KMS-11 (cell line): ENCODE data around the gene RFPL4AL1.

Experiments
- H2AFZ ChIP-seq: fragments of 200-600 bp; sonication (generic); 2 replicates; pipeline ENCODE4 v1.6.1; 2016; ENCODE audit warnings: antibody characterized with exemption, mixed run types, low read depth
- H3K27ac ChIP-seq: fragments of 200-600 bp; sonication (generic); 2 replicates; pipeline ENCODE4 v1.6.1; 2016; ENCODE audit warnings: mild to moderate bottlenecking, mixed run types
- H3K27me3 ChIP-seq: fragments of 200-600 bp; sonication (generic); 2 replicates; pipeline ENCODE4 v1.6.1; 2017; ENCODE audit warnings: mild to moderate bottlenecking, low read depth, mixed run types, moderate library complexity; ENCODE audit not compliant: insufficient read depth
- H3K36me3 ChIP-seq: fragments of 200-600 bp; sonication (generic); 2 replicates; pipeline ENCODE4 v1.6.1; 2017; ENCODE audit warnings: mild to moderate bottlenecking, mixed run types; ENCODE audit not compliant: insufficient read depth
- H3K4me1 ChIP-seq: fragments of 200-600 bp; sonication (generic); 2 replicates; pipeline ENCODE4 v1.6.1; 2016; ENCODE audit warnings: mild to moderate bottlenecking, low read depth, mixed run types; ENCODE audit not compliant: poor library complexity, severe bottlenecking
- H3K4me2 ChIP-seq: fragments of 200-600 bp; sonication (generic); 2 replicates; pipeline ENCODE4 v1.7.0; 2016; ENCODE audit warnings: mild to moderate bottlenecking, mixed run types
- H3K4me3 ChIP-seq: fragments of 200-600 bp; sonication (generic); IDR thresholded peaks from 2 replicates; pipeline ENCODE4 v1.6.1; 2017; ENCODE audit warnings: low read depth, low read length, mixed read lengths; ENCODE audit not compliant: insufficient read depth
- H3K79me2 ChIP-seq: fragments of 200-600 bp; sonication (generic); 2 replicates; pipeline ENCODE4 v1.6.1; 2016; ENCODE audit warnings: low read depth, mixed run types; ENCODE audit not compliant: insufficient read depth
- H3K9ac ChIP-seq: fragments of 200-600 bp; sonication (generic); 2 replicates; pipeline ENCODE4 v1.6.1; 2016; ENCODE audit warnings: mild to moderate bottlenecking, mixed run types
- H4K20me1 ChIP-seq: fragments of 200-600 bp; sonication (generic); 2 replicates; pipeline ENCODE4 v1.6.1; 2016; ENCODE audit warnings: mild to moderate bottlenecking, mixed run types; ENCODE audit not compliant: insufficient read depth
- TF ChIP-seq, protein P1 (sequence below): fragments of 200-600 bp; sonication (generic); conservative IDR thresholded peaks from 2 replicates; pipeline ENCODE4 v1.6.1; 2017; ENCODE audit warnings: low read depth, mild to moderate bottlenecking, antibody characterized with exemption, low read length, moderate library complexity, mixed read lengths

The RFPL4AL1 gene

DNA sequence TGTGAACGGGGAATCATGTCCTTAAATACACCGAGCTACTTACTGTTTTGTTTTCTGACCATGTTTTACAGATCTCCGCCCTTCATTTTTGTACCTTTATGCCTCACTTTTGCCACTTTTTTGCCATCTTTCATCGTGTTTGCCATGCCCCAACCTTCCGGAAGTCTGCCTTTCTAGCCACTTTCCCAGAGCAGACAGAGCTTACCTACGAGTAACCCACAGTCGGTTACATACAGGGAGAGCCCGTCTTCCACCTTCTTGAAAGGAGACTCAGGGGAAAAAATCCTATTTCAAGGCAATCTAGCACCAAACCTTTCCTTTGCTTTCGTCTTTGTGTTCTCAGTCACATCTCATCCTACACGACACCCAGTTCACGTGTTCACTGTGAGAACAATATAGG lies 26.1 kb downstream of the RFPL4AL1 start:
- H2AFZ ChIP-seq, result no peak overlapping the region
- H3K4me2 ChIP-seq, result no peak overlapping the region
- H3K9ac ChIP-seq, result no peak overlapping the region
- TF ChIP-seq, protein P1, sequence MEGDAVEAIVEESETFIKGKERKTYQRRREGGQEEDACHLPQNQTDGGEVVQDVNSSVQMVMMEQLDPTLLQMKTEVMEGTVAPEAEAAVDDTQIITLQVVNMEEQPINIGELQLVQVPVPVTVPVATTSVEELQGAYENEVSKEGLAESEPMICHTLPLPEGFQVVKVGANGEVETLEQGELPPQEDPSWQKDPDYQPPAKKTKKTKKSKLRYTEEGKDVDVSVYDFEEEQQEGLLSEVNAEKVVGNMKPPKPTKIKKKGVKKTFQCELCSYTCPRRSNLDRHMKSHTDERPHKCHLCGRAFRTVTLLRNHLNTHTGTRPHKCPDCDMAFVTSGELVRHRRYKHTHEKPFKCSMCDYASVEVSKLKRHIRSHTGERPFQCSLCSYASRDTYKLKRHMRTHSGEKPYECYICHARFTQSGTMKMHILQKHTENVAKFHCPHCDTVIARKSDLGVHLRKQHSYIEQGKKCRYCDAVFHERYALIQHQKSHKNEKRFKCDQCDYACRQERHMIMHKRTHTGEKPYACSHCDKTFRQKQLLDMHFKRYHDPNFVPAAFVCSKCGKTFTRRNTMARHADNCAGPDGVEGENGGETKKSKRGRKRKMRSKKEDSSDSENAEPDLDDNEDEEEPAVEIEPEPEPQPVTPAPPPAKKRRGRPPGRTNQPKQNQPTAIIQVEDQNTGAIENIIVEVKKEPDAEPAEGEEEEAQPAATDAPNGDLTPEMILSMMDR, result no peak
- no peaks in the 10 kb centered on the region for H3K4me1 ChIP-seq
- H3K79me2 ChIP-seq, result no peaks in the 10 kb centered on the region
- H4K20me1 ChIP-seq, result no peaks in the 10 kb centered on the region
- no peaks in the 10 kb centered on the region for H3K27me3 ChIP-seq
- no peaks in the 10 kb centered on the region for H3K36me3 ChIP-seq
- no peak overlapping the region for H3K4me3 ChIP-seq
- H3K27ac ChIP-seq, result no peak overlapping the region

- H3K79me2 ChIP-seq, result no peaks in the 10 kb centered on the region
- no peak overlapping the region for H2AFZ ChIP-seq
- H3K4me1 ChIP-seq, result peaks cover 3% of the 10 kb centered on the region
- no peak overlapping the region for H3K4me2 ChIP-seq
- no peak overlapping the region for H3K27ac ChIP-seq
- TF ChIP-seq, protein P1, result no peak
- no peaks in the 10 kb centered on the region for H3K36me3 ChIP-seq
- H4K20me1 ChIP-seq, result no peaks in the 10 kb centered on the region
- no peak overlapping the region for H3K9ac ChIP-seq
- no peaks in the 10 kb centered on the region for H3K27me3 ChIP-seq
- no peak overlapping the region for H3K4me3 ChIP-seq
Measured at GRCh38 chr19:55801416-55801815, 32.5 kb downstream of the RFPL4AL1 start.

DNA sequence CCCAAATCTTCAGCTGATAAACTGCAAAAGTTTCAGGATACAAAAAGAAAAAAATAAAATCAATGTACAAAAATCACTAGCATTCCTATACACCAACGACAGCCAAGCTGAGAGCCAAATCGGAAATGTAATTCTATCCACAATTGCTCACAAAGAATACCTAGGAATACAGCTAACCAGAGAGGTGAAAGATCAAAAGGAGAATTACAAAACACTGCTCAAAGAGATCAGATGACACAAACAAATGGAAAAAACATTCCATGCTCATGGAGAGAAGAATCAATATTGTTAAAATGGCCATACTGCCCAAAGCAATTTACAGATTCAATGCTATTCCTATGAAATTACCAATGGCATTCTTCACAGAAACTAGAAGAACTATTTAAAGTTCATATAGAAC lies 33.4 kb downstream of the RFPL4AL1 start:
- Histone ChIP-seq H3K4me2 (no peak overlapping the region), H4K20me1 (no peaks in the 10 kb centered on the region), H3K27me3 (no peaks in the 10 kb centered on the region), H3K4me3 (no peak overlapping the region), H3K9ac (no peak overlapping the region), H3K4me1 (peaks cover 3% of the 10 kb centered on the region), H3K79me2 (no peaks in the 10 kb centered on the region), H3K36me3 (no peaks in the 10 kb centered on the region), H3K27ac (no peak overlapping the region), H2AFZ (no peak overlapping the region)
- TF ChIP-seq, protein P1, result no peak

DNA sequence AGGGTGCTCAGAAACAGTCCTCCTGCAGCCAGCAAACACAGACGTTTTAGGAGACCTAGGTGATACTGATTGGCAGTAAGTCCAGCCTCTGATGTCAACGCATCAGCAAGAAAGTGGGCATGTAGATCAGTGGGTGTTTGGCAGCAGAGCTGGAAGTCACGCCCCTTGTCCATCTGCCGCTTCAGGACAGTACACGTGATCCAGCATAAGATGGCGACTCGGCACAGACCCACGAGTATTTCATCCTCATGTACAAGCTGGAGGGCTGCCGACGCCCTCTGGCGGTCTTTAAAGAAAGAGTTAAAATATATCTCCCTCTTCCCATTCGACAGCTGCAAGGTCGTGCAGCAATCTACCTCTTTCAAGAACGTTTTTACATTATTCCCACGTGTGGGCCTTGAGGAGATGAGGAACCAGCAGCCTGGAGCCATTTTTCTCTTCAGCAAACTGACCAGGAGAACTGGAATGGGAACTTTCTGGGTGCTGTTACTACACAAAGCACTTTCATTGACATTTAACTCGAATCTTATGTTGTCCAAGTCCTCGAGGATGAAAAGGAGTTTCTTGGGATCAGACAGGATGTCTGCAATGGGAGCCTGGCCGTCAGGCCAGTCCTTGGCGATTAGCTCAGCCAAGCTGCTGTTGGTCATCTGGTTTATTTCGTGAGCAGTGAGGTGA lies 40.6 kb downstream of the RFPL4AL1 start:
- Histone ChIP-seq H3K27me3 (no peaks in the 10 kb centered on the region), H3K4me3 (no peak overlapping the region), H2AFZ (no peak overlapping the region), H3K36me3 (no peaks in the 10 kb centered on the region), H4K20me1 (no peaks in the 10 kb centered on the region), H3K9ac (no peak overlapping the region), H3K27ac (no peak overlapping the region), H3K4me2 (no peak overlapping the region), H3K79me2 (no peaks in the 10 kb centered on the region), H3K4me1 (no peaks in the 10 kb centered on the region)
- TF ChIP-seq, protein P1, result no peak
